Activated CD8-positive, alpha-beta memory T cell treated with anti-CD3 and anti-CD28 coated beads, Interleukin-2, amount 50 U/mL, for 24 hours (primary cell): ENCODE data around the gene ITGB4.
"Not testable (repeated sequence)": the region's sequence is repeated elsewhere in the genome, so short reads cannot be mapped to it uniquely, and the experiment has no call there.

ENCODE experiments used
- DNase-seq: peaks from one replicate; pipeline ENCODE4 v3.0.0-alpha.2; 2020; ENCODE audit errors: extremely low read depth

Gene ITGB4

GRCh38 chr17:75771334-75772281 lies 50.3 kb downstream of the ITGB4 start:
- DNase-seq = no peak

GRCh38 chr17:75773121-75773807 lies 52.0 kb downstream of the ITGB4 start:
- DNase-seq = no peak

- DNase-seq = no peak
Measured at GRCh38 chr17:75773808-75774470, 52.7 kb downstream of the ITGB4 start.

- DNase-seq = no peak
Measured at GRCh38 chr17:75774471-75774990, 53.3 kb downstream of the ITGB4 start.

GRCh38 chr17:75774991-75775668 lies 53.9 kb downstream of the ITGB4 start:
- DNase-seq = no peak

GRCh38 chr17:75776386-75777295 lies 55.4 kb downstream of the ITGB4 start:
- no peak for DNase-seq

- no peak for DNase-seq
Measured at GRCh38 chr17:75777296-75777922, 56.1 kb downstream of the ITGB4 start.

- DNase-seq = not testable (repeated sequence)
Measured at GRCh38 chr17:75778066-75778860, 57.0 kb downstream of the ITGB4 start.

GRCh38 chr17:75778861-75779249 lies 57.6 kb downstream of the ITGB4 start:
- DNase-seq = no peak

GRCh38 chr17:75779250-75779986 lies 58.2 kb downstream of the ITGB4 start:
- peak; percentile 85 for DNase-seq

GRCh38 chr17:75779987-75780889 lies 59.0 kb downstream of the ITGB4 start:
- DNase-seq = no peak

- no peak for DNase-seq
Measured at GRCh38 chr17:75783069-75783783, 62.0 kb downstream of the ITGB4 start.

- no peak for DNase-seq
Measured at GRCh38 chr17:75783803-75784472, 62.7 kb downstream of the ITGB4 start.

- peak; percentile 87 for DNase-seq
Measured at GRCh38 chr17:75784473-75785015, 63.3 kb downstream of the ITGB4 start, which contains the start of gene UNK. Gene UNK, plus strand, starts transcription at chr17:75784806. Its CDS starts 75 bp downstream, at chr17:75784881.

GRCh38 chr17:75785016-75785890 lies 64.0 kb downstream of the ITGB4 start:
- DNase-seq = peak; percentile 76
